Gastroesophageal sphincter (tissue), 4 donors: Measurements from ENCODE around the gene NEK1. TPM values are rescaled to one million over a fixed set of nuclear protein-coding genes. Genes with fewer than 3 reads are reported as not detected.

Source experiments
- ATAC-seq: fragments of 150-250 bp; one replicate; pipeline ENCODE4 v1.9.1; 2016; ENCODE audit warnings: mild to moderate bottlenecking, moderate library complexity
- H3K27ac ChIP-seq, 4 donors: fragments of 200-600 bp; sonication (generic) in 3 of 4; 1 replicate in 3 of 4; 2 replicates in 1 of 4; pipeline ENCODE4 v1.5.1; 2016 to 2019
- H3K27me3 ChIP-seq: fragments of 200-600 bp; sonication (generic); one replicate; pipeline ENCODE4 v1.5.1; 2019
- H3K36me3 ChIP-seq, 2 donors: fragments of 200-600 bp; sonication (generic); one replicate each; pipeline ENCODE4 v1.5.1; 2019; ENCODE audit warnings: control low read depth in 1 of 2
- H3K4me1 ChIP-seq, 3 donors: fragments of 200-600 bp; sonication (generic); 1 replicate in 2 of 3; 2 replicates in 1 of 3; pipeline ENCODE4 v1.5.1; 2016 to 2019; ENCODE audit warnings: control low read depth in 2 of 3
- H3K4me3 ChIP-seq, 2 donors: fragments of 200-600 bp; sonication (generic); one replicate each; pipeline ENCODE4 v1.5.1; 2019; ENCODE audit warnings: mild to moderate bottlenecking in 1 of 2, moderate library complexity in 1 of 2
- H3K9me3 ChIP-seq, 3 donors: fragments of 200-600 bp; sonication (generic); one replicate each; pipeline ENCODE4 v1.5.1; 2017 to 2019; ENCODE audit warnings: control low read depth in 2 of 3
- EP300 ChIP-seq: sonication (generic); formaldehyde crosslinking; IDR thresholded peaks from one replicate; pipeline ENCODE4 v1.6.1; 2017; ENCODE audit warnings: antibody characterized with exemption, mild to moderate bottlenecking
- POLR2A ChIP-seq, 2 donors: fragments of 450-650 bp; IDR thresholded peaks; one replicate each; pipeline ENCODE4 v1.6.1; 2017; ENCODE audit warnings: antibody characterized with exemption in 2 of 2, mild to moderate bottlenecking in 2 of 2, moderate library complexity in 1 of 2
- POLR2AphosphoS5 ChIP-seq: sonication (generic); formaldehyde crosslinking; IDR thresholded peaks from one replicate; pipeline ENCODE4 v1.6.1; 2017; ENCODE audit warnings: antibody characterized with exemption
- WGBS, 2 donors: methylation state at CpG; one replicate each; pipeline ENCODE4 v1.1.5; 2018; ENCODE audit warnings: low coverage in 1 of 2; 5-methylcytosine and 5-hydroxymethylcytosine counted together
- total RNA-seq, 4 donors: library from RNA; depleted of rRNA; stranded (reverse); fragments of >200 nt; gene quantifications; one replicate each; pipeline ENCODE4 v1.1.0, GENCODE V29; 2016
- TF ChIP-seq, protein P1 (sequence below), 4 experiments: fragments of 200-600 bp in 2 of 4; fragments of 450-650 bp in 2 of 4; sonication (generic) in 1 of 4; IDR thresholded peaks; one replicate each; pipeline ENCODE4 v1.5.1; 2017 to 2019; ENCODE audit warnings: antibody characterized with exemption in 4 of 4, mild to moderate bottlenecking in 2 of 4, moderate library complexity in 2 of 4

The NEK1 gene
- total RNA-seq, 4 donors from 2014 or later: 9.1 to 21.4 (median 12.3) TPM

DNA sequence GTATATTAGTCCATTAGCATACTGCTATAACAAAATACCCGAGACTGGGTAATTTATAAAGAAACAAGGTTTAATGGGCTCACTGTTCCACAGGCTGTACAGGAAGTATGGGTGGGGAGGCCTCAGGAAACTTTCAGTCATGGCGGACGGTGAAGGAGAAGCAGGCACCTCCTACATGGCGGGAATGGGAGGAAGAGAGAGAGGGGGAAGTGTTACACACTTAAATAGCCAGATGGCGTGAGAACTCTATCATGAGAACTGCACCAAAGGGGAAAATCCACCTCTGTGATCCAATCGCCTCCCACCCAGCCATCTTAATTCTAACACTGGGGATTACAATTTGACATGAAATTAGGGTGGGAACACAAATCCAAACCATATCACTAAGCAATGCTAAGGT, 242.7 kb downstream of the NEK1 start:
- TF ChIP-seq POLR2AphosphoS5 (no peak), EP300 (no peak), POLR2A (IDR thresholded peaks at IDR 0.05) (no peak)

DNA sequence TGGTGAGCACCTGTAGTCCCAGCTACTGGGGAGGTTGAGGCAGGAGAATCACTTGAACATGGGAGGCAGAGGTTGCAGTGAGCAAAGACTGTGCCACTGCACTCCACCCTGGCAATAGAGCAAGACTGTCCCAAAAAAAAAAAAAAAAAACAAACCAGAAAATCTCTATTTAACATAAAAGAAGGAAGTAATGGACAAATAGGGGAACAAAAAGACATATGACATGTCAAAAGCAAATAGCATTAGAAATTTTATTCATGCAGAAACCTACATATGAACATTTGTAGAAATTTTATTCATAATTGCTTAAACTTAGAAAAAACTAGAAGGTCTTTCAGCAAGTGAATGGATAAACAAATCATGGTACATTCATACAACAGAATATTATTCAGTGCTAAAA, 244.6 kb downstream of the NEK1 start:
- H3K36me3 ChIP-seq: no peaks in the 10 kb centered on the region
- no peaks in the 10 kb centered on the region for H3K4me1 ChIP-seq
- no peak overlapping the region for H3K4me3 ChIP-seq
- no peak overlapping the region for H3K27ac ChIP-seq
- ATAC-seq: no peak
- H3K9me3 ChIP-seq: peaks cover 0 to 12% (median 0%) of the 10 kb centered on the region in 3 donors
- no peaks in the 10 kb centered on the region for H3K27me3 ChIP-seq
- TF ChIP-seq POLR2AphosphoS5 (no peak), EP300 (no peak), POLR2A (IDR thresholded peaks at IDR 0.05) (no peak)
- TF ChIP-seq, protein P1, sequence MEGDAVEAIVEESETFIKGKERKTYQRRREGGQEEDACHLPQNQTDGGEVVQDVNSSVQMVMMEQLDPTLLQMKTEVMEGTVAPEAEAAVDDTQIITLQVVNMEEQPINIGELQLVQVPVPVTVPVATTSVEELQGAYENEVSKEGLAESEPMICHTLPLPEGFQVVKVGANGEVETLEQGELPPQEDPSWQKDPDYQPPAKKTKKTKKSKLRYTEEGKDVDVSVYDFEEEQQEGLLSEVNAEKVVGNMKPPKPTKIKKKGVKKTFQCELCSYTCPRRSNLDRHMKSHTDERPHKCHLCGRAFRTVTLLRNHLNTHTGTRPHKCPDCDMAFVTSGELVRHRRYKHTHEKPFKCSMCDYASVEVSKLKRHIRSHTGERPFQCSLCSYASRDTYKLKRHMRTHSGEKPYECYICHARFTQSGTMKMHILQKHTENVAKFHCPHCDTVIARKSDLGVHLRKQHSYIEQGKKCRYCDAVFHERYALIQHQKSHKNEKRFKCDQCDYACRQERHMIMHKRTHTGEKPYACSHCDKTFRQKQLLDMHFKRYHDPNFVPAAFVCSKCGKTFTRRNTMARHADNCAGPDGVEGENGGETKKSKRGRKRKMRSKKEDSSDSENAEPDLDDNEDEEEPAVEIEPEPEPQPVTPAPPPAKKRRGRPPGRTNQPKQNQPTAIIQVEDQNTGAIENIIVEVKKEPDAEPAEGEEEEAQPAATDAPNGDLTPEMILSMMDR (IDR thresholded peaks at IDR 0.05): no peak

More for the DNA sequence above, 242.7 kb downstream of the NEK1 start:
- Histone ChIP-seq H3K27ac (no peak overlapping the region), H3K9me3 (peaks cover 0 to 12% (median 0%) of the 10 kb centered on the region in 3 donors), H3K27me3 (no peaks in the 10 kb centered on the region), H3K36me3 (no peaks in the 10 kb centered on the region), H3K4me1 (no peaks in the 10 kb centered on the region), H3K4me3 (no peak overlapping the region)
- 85 to 93% methylated on average over 6 of the region's 6 CpGs for WGBS, 2 donors
- ATAC-seq: no peak

DNA sequence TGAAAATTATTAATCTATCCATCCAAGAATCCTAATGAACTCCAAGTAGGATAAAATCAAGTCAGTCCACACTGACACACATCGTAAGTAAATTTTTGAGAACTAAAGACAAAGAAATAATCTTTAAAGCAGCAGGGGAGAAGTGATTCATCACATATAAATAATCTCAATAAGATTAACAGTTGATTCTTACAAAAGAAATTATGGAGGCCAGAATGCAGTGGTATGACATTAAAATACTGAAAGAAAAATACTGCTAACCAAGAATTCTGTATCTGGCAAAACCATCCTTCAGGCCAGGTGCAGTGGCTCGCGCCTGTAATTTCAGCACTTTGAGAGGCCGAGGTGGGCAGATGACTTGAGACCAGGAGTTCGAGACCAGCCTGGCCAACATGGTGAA, 245.6 kb downstream of the NEK1 start:
- H3K4me3 ChIP-seq: no peak overlapping the region
- ATAC-seq: no peak
- 100% methylated on average over 3 to 5 of the region's 5 CpGs for WGBS, 2 donors
- H3K4me1 ChIP-seq: no peaks in the 10 kb centered on the region
- no peaks in the 10 kb centered on the region for H3K36me3 ChIP-seq
- H3K9me3 ChIP-seq: peaks cover 0 to 12% (median 0%) of the 10 kb centered on the region in 3 donors
- H3K27ac ChIP-seq: no peak overlapping the region
- TF ChIP-seq EP300: no peak
- no peak for TF ChIP-seq POLR2A (IDR thresholded peaks at IDR 0.05)
- TF ChIP-seq POLR2AphosphoS5: no peak
- TF ChIP-seq, protein P1 (IDR thresholded peaks at IDR 0.05): no peak
- H3K27me3 ChIP-seq: no peaks in the 10 kb centered on the region

DNA sequence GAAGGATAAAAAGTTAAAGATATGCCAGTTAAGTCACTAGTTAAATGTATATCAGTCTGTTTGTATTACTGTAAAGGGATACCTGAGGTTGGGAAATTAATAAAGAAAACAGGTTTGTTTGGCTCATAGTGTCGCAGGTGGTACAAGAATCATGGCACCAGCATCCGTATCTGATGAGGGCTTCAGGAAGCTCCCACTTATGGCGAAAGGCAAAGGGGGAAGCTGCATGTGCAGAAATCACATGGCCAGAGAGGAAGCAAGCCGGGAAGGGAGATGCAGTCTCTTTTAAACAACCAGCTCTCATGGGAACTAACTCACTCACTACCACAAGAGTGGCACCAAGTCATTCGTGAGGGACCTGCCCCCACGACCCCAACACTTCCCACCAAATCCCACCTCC, 249.8 kb downstream of the NEK1 start:
- Histone ChIP-seq H3K36me3 (no peaks in the 10 kb centered on the region), H3K9me3 (peaks cover 0 to 12% (median 0%) of the 10 kb centered on the region in 3 donors), H3K4me3 (no peak overlapping the region), H3K4me1 (no peaks in the 10 kb centered on the region), H3K27ac (no peak overlapping the region), H3K27me3 (no peaks in the 10 kb centered on the region)
- TF ChIP-seq, protein P1 (IDR thresholded peaks at IDR 0.05): no peak
- TF ChIP-seq EP300 (no peak), POLR2AphosphoS5 (no peak), POLR2A (IDR thresholded peaks at IDR 0.05) (no peak)
- WGBS, 2 donors: 60 to 61% methylated on average over 3 to 6 of the region's 6 CpGs
- ATAC-seq: no peak

DNA sequence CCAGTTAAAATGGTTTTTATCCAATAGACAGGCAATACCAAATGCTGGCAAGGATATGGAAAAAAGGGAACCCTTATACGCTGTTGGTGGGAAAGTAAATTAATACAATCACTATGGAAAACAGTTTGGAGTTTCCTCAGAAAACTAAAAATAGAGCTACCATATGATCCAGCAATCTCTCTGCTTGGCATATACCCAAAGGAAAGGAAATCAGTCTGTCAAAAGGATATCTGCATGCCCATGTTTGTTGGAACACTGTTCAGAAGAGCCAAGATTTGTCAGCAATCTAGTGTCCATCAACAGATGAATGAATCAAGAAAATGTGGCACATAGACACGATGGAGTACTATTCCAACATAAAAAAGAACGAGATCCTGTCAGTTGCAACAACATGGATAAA, 250.6 kb downstream of the NEK1 start:
- TF ChIP-seq EP300 (no peak), POLR2A (IDR thresholded peaks at IDR 0.05) (no peak), POLR2AphosphoS5 (no peak)
- TF ChIP-seq, protein P1 (IDR thresholded peaks at IDR 0.05): no peak
- WGBS, 2 donors: 57 to 73% methylated on average over 2 to 3 of the region's 3 CpGs
- H3K27me3 ChIP-seq: no peaks in the 10 kb centered on the region
- no peak overlapping the region for H3K4me3 ChIP-seq
- no peak for ATAC-seq
- H3K36me3 ChIP-seq: no peaks in the 10 kb centered on the region
- H3K9me3 ChIP-seq: peaks cover 0 to 8% (median 0%) of the 10 kb centered on the region in 3 donors
- no peaks in the 10 kb centered on the region for H3K4me1 ChIP-seq
- no peak overlapping the region for H3K27ac ChIP-seq
